BLaER1 treated with 17β-estradiol and CSF1 and Interleukin-3, amounts not matched to agents 10 nM and 100 nM (cell line): Measurements from ENCODE around the gene TPM3.
"Not testable (repeated sequence)": the region's sequence is repeated elsewhere in the genome, so short reads cannot be mapped to it uniquely, and the experiment has no call there.

Source experiments
- H3K27ac ChIP-seq, 11 experiments: shearing (Covaris generic); formaldehyde crosslinking; 2 replicates each; pipeline ENCODE4 v1.8.1; 2022
- H3K27me3 ChIP-seq, 11 experiments: shearing (Covaris generic); formaldehyde crosslinking; 2 replicates each; pipeline ENCODE4 v1.8.1; 2022
- H3K36me3 ChIP-seq, 11 experiments: shearing (Covaris generic); formaldehyde crosslinking; 2 replicates each; pipeline ENCODE4 v1.8.1; 2022
- H3K4me1 ChIP-seq, 10 experiments: shearing (Covaris generic); formaldehyde crosslinking; 2 replicates each; pipeline ENCODE4 v1.8.1; 2022
- H3K4me2 ChIP-seq, 11 experiments: shearing (Covaris generic); formaldehyde crosslinking; 2 replicates each; pipeline ENCODE4 v1.8.1; 2022
- H3K4me3 ChIP-seq, 10 experiments: shearing (Covaris generic); formaldehyde crosslinking; 2 replicates each; pipeline ENCODE4 v1.8.1; 2022
- H3K9ac ChIP-seq, 11 experiments: shearing (Covaris generic); formaldehyde crosslinking; 2 replicates each; pipeline ENCODE4 v1.8.1; 2022
- H3K9me3 ChIP-seq, 11 experiments: shearing (Covaris generic); formaldehyde crosslinking; replicated peaks in 1 of 11; 2 replicates each; pipeline ENCODE4 v1.8.1; 2022
- H4K20me1 ChIP-seq, 11 experiments: shearing (Covaris generic); formaldehyde crosslinking; 2 replicates each; pipeline ENCODE4 v1.8.1; 2022
- Cebpa-rat ChIP-seq, 11 experiments: shearing (Covaris generic); IDR thresholded peaks; 2 replicates each; pipeline ENCODE4 v1.8.1; 2022

Gene TPM3

GRCh38 chr1:154148807-154149206 lies 43.1 kb downstream of the TPM3 start:
- peaks cover 0 to 8% (median 0%) of the 10 kb centered on the region in 11 experiments; a peak in 3 of 22 replicates for H4K20me1 ChIP-seq
- TF ChIP-seq Cebpa-rat (IDR thresholded peaks at IDR 0.05) = no peak
- H3K4me1 ChIP-seq = peaks cover 0 to 18% (median 6%) of the 10 kb centered on the region in 10 experiments; a peak in 10 of 20 replicates
- H3K36me3 ChIP-seq = peaks cover 0 to 3% (median 0%) of the 10 kb centered on the region in 11 experiments; a peak in 3 of 22 replicates
- H3K4me2 ChIP-seq = peak overlapping the region in 4 of 11 experiments; percentile 37 to 76 (median 52); a peak in 8 of 22 replicates
- H3K27me3 ChIP-seq = no peaks in the 10 kb centered on the region
- peak overlapping the region in 4 of 11 experiments; percentile 26 to 44 (median 42); a peak in 5 of 22 replicates for H3K27ac ChIP-seq
- H3K4me3 ChIP-seq = no peak overlapping the region
- no peaks in the 10 kb centered on the region for H3K9me3 ChIP-seq
- peak overlapping the region in 2 of 11 experiments; percentile 27 to 39; a peak in 1 of 22 replicates for H3K9ac ChIP-seq

- H4K20me1 ChIP-seq = not testable (repeated sequence)
Observed at GRCh38 chr1:154147505-154147904, 44.4 kb downstream of the TPM3 start.

GRCh38 chr1:154145986-154146385 lies 45.9 kb downstream of the TPM3 start:
- H3K27ac ChIP-seq = no peak overlapping the region
- H3K4me3 ChIP-seq = no peak overlapping the region

More at GRCh38 chr1:154147505-154147904, 44.4 kb downstream of the TPM3 start:
- H3K4me3 ChIP-seq, H3K9ac ChIP-seq, H3K27me3 ChIP-seq, H3K9me3 ChIP-seq, H3K36me3 ChIP-seq, H3K27ac ChIP-seq, H3K4me2 ChIP-seq: not testable (repeated sequence)
- peaks cover 0 to 18% (median 6%) of the 10 kb centered on the region in 10 experiments; a peak in 10 of 20 replicates for H3K4me1 ChIP-seq

GRCh38 chr1:154142358-154142757 lies 49.5 kb downstream of the TPM3 start:
- Histone ChIP-seq H3K27me3 (no peaks in the 10 kb centered on the region), H3K4me2 (no peak overlapping the region), H3K4me3 (no peak overlapping the region), H3K9ac (no peak overlapping the region), H3K36me3 (no peaks in the 10 kb centered on the region), H3K27ac (no peak overlapping the region), H3K9me3 (no peaks in the 10 kb centered on the region), H4K20me1 (no peaks in the 10 kb centered on the region), H3K4me1 (no peaks in the 10 kb centered on the region)
- no peak for TF ChIP-seq Cebpa-rat (IDR thresholded peaks at IDR 0.05)

More at GRCh38 chr1:154145986-154146385, 45.9 kb downstream of the TPM3 start:
- no peaks in the 10 kb centered on the region for H3K9me3 ChIP-seq
- no peaks in the 10 kb centered on the region for H3K27me3 ChIP-seq
- H3K4me1 ChIP-seq = peaks cover 0 to 18% (median 6%) of the 10 kb centered on the region in 10 experiments; a peak in 10 of 20 replicates
- no peaks in the 10 kb centered on the region for H3K36me3 ChIP-seq
- TF ChIP-seq Cebpa-rat (IDR thresholded peaks at IDR 0.05) = no peak
- H3K4me2 ChIP-seq = no peak overlapping the region
- no peak overlapping the region for H3K9ac ChIP-seq
- H4K20me1 ChIP-seq = peaks cover 0 to 4% (median 0%) of the 10 kb centered on the region in 11 experiments; a peak in 1 of 22 replicates

GRCh38 chr1:154141240-154141639 lies 50.7 kb downstream of the TPM3 start:
- Histone ChIP-seq H3K9ac (no peak overlapping the region), H3K36me3 (no peaks in the 10 kb centered on the region), H3K4me2 (no peak overlapping the region), H3K27me3 (no peaks in the 10 kb centered on the region), H3K9me3 (no peaks in the 10 kb centered on the region), H4K20me1 (no peaks in the 10 kb centered on the region), H3K4me1 (no peaks in the 10 kb centered on the region), H3K27ac (no peak overlapping the region), H3K4me3 (no peak overlapping the region)
- TF ChIP-seq Cebpa-rat (IDR thresholded peaks at IDR 0.05) = no peak

- Histone ChIP-seq H3K4me2 (no peak overlapping the region), H4K20me1 (no peaks in the 10 kb centered on the region), H3K4me1 (no peaks in the 10 kb centered on the region), H3K36me3 (no peaks in the 10 kb centered on the region), H3K9me3 (no peaks in the 10 kb centered on the region), H3K9ac (no peak overlapping the region), H3K4me3 (no peak overlapping the region), H3K27me3 (no peaks in the 10 kb centered on the region), H3K27ac (no peak overlapping the region)
- no peak for TF ChIP-seq Cebpa-rat (IDR thresholded peaks at IDR 0.05)
Observed at GRCh38 chr1:154137888-154138287, 54.0 kb downstream of the TPM3 start.

- Histone ChIP-seq H3K27me3 (no peaks in the 10 kb centered on the region), H3K4me1 (peaks cover 0 to 29% (median 3%) of the 10 kb centered on the region in 10 experiments; a peak in 9 of 20 replicates), H3K9ac (no peak overlapping the region), H4K20me1 (no peaks in the 10 kb centered on the region), H3K4me3 (no peak overlapping the region), H3K27ac (no peak overlapping the region), H3K9me3 (no peaks in the 10 kb centered on the region), H3K4me2 (no peak overlapping the region), H3K36me3 (no peaks in the 10 kb centered on the region)
- TF ChIP-seq Cebpa-rat (IDR thresholded peaks at IDR 0.05) = no peak
Observed at GRCh38 chr1:154133256-154133655, 58.6 kb downstream of the TPM3 start.

GRCh38 chr1:154129391-154129970 lies 62.4 kb downstream of the TPM3 start:
- H3K4me3 ChIP-seq = no peak overlapping the region
- peak overlapping the region in 2 of 11 experiments; percentile 28 to 39; a peak in 2 of 22 replicates for H3K27ac ChIP-seq
- no peak overlapping the region for H3K9ac ChIP-seq
- peak overlapping the region in 4 of 11 experiments; percentile 12 to 81 (median 62); a peak in 7 of 22 replicates for H3K4me2 ChIP-seq
- no peaks in the 10 kb centered on the region for H4K20me1 ChIP-seq
- no peaks in the 10 kb centered on the region for H3K27me3 ChIP-seq
- no peaks in the 10 kb centered on the region for H3K36me3 ChIP-seq
- peaks cover 0 to 9% (median 0%) of the 10 kb centered on the region in 11 experiments; a peak in 3 of 22 replicates for H3K9me3 ChIP-seq
- peaks cover 0 to 29% (median 3%) of the 10 kb centered on the region in 10 experiments; a peak in 9 of 20 replicates for H3K4me1 ChIP-seq
- no peak for TF ChIP-seq Cebpa-rat (IDR thresholded peaks at IDR 0.05)

GRCh38 chr1:154123205-154123604 lies 68.7 kb downstream of the TPM3 start:
- H3K27ac ChIP-seq, H3K4me2 ChIP-seq, H3K4me3 ChIP-seq, H3K9me3 ChIP-seq, H3K4me1 ChIP-seq, H3K27me3 ChIP-seq, H3K36me3 ChIP-seq, H4K20me1 ChIP-seq, H3K9ac ChIP-seq: not testable (repeated sequence)

- TF ChIP-seq Cebpa-rat (IDR thresholded peaks at IDR 0.05) = no peak
Observed at GRCh38 chr1:154117642-154118041, 74.3 kb downstream of the TPM3 start.

More at GRCh38 chr1:154117642-154118041, 74.3 kb downstream of the TPM3 start:
- no peaks in the 10 kb centered on the region for H3K9me3 ChIP-seq
- H4K20me1 ChIP-seq = no peaks in the 10 kb centered on the region
- H3K9ac ChIP-seq = no peak overlapping the region
- H3K4me1 ChIP-seq = peaks cover 7 to 21% (median 9%) of the 10 kb centered on the region in 10 experiments; a peak in 14 of 20 replicates
- no peaks in the 10 kb centered on the region for H3K36me3 ChIP-seq
- no peaks in the 10 kb centered on the region for H3K27me3 ChIP-seq
- no peak overlapping the region for H3K27ac ChIP-seq
- no peak overlapping the region for H3K4me2 ChIP-seq
- no peak overlapping the region for H3K4me3 ChIP-seq
